ENCODE data around the gene VPS13C.
A peak's percentile ranks its signal among the peaks of the same experiment; 100 is the strongest.

Gene VPS13C

DNA sequence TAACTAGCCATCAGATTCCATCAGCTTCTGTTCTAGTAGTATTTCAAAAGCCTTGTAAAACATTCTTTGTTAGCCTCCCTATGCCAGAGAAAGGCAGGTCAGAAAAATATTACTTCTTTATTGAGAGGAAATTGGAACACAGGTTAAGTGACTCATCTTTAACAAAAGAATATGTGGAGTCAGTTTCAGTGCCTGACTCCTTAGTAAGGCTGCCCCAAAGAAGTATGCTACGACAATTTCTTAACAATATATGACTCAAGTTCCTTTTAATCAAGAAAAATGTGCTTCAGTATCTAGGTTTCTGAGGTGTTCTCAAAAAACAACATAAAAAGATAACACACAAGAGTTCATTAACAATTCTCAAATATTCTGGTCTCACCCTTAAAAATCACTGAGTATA lies 139.2 kb downstream of the VPS13C start:
- DNase-seq = no peak

DNA sequence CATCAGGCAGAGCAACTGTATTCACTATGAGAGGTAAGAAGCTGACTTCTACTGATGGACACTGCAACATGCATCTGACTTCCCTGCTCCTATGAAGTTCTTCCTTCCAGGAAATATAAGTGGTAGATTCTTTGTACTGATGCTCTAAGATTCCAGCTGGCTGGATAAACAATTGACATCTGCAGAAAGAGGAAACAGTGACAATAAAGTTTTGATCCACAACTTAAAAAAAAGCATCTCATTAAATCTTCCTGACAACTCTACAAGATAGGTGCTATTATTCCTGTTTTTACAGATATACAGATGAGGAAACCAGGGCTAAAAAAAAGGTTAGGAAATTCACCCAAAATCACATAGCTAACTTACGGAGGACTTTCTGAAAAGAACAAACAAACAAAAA lies 142.8 kb downstream of the VPS13C start:
- DNase-seq = no peak

DNA sequence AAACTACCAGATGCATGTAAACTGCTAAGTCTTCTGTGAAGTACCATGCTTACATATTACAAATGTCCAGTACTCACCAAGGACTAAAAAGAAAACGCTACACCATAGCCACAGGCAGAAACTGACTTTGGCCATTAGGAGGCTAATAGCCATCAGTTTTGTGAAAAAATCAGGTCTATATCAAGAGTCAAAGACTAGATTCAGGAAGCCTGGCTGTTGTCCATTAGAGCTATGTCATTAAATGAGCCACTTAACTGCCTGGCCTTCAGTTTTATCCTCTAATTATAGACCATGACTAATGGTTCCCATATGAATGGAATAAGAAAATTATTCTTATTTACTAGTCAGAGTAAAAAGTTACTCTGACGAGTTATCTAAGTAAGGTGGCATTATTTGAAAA lies 144.1 kb downstream of the VPS13C start:
- DNase-seq = no peak

DNA sequence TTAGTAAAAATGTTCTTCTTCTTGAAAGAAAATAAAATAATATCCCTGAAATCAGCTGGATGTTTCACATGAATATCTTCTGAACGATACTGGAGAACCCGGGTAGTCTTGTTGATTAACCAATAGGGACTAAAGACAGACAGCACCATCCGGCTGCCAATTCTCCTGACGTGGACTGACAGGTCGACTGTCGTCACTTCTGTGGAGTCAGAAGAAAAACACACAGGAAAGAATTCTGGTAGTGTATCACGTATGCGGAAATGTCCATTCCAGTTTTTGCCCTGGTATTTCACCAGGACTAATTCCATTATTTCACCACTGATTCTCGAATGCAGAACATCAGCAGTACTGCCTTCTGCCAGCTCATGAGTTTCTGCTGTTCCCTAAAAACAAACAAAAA lies 144.6 kb downstream of the VPS13C start:
- DNase-seq = no peak

DNA sequence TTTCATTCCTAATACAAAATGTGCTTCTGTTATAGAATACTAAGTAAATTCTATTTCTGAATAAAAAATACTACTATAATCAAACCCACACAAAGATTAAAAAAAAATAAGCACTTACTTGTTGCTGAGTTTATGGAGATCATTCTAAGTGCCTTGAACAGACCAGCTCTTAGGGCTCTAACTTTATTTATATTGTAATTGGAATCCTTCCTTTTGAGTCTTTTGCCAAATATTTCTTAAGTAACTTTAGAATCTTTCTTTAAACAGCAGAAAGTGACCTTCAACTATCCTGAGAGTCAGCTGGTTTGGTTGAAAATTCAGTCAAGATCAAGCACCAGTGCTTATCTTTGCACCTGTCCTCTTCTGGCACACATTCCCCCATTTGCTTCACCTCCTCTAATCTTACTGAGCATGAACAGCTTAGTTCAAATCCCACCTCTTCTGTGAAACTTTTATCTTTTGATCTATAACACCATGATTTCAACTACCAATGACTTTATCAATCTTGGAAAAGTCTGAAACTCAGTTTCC lies 149.3 kb downstream of the VPS13C start:
- no peak for DNase-seq

DNA sequence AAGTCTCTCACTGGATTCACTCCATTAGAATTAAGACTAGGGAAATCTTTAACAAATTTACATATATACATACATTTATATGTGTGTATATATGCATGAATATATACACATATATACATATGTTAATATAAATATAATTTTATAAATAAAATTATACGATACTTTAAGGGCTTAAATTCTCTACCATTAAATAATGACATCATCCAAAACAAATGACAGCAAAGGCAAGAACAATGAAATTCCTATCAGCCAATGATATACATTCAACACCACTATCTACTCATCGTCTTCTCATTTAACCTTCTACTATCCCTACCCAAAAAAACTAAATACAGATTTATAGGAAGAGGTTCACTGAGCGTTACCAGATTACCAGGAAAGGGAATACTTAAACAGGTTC lies 152.0 kb downstream of the VPS13C start:
- DNase-seq = no peak

DNA sequence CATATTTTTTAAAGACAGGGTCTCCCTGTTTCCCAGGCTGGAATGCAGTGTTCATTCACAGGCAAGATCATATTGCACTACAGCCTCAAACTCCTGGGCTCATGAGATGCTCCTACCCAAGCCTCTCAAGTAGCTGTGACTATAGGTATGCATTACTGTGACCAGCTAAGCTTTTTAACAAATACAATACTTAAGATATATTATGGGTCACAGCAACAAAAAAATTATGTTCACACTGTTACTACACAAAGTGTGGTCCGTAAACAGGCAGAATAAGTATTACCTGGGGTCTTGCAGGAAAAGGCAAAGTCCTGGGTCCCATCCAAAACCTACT lies 152.5 kb downstream of the VPS13C start:
- no peak for DNase-seq

DNA sequence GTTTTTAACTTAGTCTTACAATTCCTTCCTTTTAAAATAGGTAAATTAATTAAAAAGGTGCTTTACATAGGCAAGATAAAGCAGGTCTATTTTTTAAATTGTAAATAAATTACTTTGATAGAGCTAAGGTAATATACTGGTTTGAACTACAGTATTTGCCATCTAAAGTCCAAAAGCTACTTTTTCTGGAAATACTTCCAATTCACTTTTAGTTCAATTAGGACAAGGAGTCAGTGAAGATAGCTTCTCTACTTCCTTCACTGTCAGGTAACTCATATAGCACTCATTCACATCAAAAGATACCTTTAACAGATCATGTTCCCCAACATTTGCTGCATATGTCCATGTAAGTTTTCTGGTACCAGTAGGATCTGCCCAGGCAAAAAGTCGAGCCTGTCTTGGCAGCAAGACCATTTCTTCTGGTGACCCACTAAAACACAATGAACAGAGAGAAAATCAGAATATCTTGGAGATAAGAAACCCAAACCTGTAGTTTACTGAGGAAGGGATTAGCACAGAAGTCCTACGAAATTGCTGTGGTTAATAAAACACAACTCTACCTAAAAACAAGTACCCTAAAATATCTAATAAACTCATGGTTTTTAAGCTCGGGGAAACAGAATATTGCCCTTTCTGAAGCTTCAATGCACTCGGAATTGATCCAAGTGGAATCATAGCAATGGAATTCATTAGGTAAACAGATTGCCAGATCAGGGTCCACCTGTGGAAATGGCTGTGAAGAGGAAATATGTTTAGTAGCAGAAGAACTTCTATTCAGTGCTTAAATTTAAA lies 153.1 kb downstream of the VPS13C start:
- DNase-seq = no peak

DNA sequence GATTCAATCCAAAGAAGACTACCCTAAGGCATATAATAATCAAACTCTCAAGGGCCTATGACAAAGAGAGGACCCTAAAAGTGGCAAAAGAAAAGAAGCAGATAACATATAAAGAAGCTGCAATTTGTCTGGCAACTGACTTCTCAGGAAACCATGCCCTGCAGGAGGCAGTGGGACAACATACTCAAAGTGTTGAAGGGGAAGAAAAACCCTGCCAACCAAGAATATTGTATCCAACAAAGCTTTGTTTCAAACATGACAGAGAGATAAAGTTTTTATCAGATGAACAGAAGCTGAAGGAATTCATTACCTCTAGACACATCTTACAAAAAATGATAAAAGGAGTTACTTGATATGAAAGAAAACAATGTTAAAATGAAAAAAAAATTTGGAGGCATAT lies 167.1 kb downstream of the VPS13C start:
- no peak for DNase-seq

DNA sequence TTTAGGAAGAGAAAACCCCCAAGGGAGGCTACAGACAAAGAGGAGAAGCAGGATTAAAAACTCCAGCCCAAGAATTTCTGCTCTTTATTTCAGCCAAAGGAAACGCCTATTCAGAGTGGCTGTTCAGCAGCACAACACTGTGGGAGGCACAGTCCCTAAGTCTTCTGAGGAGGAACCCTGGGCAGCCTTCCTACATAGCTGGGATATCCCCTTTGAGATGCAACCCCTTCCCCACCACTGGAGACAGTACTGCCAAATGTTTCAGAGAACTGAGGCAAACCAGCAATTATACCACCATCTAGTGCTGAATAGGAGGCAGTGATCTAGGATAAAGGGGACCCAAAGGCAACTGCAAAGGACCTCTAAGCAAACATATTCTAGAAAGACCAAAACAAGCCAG lies 168.1 kb downstream of the VPS13C start:
- no peak for DNase-seq

DNA sequence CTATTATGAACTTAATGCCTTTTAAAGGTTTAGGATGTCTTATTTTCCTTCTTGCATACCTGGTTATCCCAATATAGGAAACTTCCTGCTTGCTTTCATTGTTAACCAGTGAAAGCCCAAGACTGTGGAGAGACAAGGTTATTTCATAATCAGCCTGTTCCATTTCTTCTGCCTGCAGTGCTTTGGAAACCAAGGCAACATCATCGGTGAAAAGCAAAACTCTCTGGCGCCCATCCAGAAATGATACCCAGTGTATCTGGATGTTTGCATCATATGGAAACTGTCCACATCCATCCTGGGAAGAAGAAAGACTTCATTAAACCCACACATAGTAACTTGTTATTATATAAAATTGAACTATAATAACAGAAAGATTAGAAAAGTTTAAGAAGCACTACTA lies 170.1 kb downstream of the VPS13C start:
- DNase-seq = no peak

DNA sequence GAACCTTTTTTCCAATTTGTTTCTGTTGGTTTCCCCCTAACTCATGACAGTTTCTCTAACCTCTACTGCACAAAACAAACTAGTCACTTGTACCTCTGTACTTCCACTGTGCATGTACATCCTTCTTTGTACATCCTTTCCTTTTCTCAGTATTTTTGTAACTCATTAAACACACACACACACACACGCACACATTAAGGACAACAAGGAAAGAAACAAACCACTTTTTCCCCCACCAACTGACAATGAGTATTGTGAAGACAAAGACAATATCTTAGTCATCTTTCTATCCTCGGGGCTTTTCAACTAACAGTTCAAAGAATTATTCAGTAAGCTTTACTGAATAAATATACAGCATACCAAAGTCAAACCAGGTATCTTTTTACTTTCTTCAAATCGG lies 170.5 kb downstream of the VPS13C start:
- no peak for DNase-seq

DNA sequence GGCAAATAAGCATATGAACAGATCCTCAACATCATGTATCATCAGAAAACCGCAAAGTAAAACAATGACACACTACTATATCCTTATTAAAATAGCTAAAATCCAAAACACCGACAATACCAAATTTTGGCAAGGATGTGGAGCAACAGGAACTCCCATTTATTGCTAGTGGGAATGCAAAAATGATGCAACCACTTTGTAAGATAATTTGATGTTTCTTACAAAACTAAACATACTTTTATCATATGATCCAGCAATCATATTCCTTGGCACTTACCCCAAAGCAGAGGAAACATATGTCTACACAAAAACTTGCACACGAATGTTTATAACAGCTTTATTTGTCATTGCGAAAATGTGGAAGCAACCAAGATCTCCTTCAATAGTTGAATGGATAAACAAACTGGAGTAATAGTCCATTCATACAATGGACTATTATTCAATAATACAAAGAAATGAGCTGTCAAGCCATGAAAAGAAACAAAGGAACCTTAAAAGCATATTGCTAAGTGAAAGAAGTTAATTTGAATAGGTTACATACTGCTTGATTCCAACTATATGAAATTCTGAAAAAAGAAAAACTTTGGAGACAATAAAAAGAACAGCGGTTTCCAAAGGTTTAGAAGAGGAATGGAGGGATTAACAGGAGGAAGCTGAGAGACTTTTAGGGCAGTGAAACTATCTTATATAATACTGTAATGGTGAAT lies 172.0 kb downstream of the VPS13C start:
- no peak for DNase-seq

DNA sequence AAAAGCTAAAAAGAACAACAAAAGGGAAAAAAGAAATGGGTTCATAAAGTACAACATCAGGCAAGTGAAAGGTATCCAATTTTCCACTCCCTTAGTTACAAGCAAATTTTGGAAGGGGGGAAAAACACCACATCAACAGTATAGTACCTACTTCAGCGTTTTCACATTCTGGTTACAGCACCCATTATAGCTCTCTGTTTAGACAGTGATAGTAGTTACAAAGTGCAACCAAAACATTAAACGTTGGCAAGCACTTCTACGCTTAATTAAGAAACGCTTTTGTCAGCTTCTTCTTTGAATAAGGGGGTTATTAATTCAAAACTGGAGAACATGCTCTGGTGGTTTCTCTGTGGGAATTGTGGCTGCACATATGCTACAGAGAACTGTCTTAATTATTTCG lies 180.2 kb downstream of the VPS13C start:
- peak; percentile 55 for DNase-seq

DNA sequence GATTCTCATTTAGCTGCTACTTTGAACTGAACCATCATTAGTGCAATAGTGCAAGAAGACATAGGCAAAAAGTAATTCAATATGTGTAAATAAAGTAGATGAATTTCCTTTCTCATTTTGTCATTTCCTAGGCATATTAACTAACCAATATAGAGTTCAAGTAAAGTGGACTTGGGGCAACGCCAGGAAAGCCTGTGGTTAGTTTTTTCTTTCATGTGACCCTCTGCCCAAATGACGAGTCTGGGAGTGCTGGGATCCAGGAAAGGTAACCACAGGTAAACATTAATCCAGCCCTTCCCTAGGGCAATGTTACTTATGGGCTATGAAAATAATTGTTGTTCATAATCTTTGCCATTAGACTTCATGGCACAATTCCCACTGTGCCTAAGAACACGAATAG lies 181.0 kb downstream of the VPS13C start:
- no peak for DNase-seq

DNA sequence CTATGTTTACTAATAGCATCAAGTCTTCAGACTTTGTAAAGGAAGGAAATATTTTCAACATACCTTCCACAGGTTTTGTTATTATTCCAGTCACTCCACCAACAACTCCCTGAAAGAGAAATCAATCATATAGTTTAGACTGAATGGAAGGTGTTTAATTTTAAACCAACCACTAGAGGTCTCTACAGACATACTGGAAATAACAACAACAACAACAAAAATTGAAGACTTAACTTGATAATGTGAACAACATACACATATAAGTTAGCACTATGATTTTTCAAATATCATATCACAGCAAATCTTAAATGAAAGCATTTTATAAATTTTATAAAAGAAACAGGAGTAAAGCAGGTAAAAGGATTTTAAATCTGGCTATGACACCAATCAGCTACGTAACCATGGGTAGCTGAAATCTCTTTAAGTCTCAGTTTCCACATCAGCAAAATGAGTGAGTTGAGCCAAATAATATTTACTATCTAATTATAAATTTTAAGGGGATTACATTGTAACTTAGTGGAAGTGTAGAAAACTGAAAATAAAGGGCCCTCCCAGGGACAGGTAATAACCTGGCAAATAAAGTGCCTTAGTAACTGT lies 188.2 kb downstream of the VPS13C start:
- no peak for DNase-seq

DNA sequence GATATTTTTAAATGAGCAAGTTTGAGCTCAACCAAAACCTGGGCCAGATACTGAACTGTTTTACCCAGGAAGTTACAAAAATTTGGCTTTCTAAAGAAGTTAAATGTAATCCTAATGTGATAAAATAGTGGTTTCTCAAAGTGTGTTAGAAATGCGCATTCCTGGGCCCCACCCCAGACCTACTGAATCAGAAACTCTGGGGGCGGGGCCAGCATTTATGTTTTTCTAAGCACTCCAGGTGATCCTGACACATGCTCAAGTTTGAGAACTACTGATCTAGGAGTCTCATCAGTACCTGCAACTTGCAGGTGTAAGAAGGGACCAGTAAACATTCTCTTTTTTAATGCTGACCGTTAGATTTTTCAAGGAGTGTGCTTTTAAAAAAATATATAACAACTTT lies 190.6 kb downstream of the VPS13C start:
- DNase-seq = no peak

DNA sequence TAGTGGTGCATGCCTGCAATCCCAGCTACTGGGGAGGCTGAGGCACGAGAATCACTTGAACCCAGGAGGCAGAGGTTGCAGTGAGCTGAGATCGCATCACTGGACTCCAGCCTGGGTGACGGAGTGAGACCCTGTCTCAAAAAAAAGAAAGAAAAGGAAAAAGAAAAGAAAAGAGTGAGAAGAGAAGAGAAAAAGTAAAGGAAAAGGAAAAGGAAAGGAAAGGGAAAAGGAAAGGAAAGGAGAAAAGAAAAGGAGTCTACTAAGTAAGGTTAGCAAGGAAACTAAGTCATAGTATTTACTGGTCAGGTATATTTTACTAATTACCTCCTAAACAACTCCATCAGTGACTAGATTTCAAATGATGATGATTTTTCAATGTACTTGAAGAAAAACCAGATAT lies 198.3 kb downstream of the VPS13C start:
- no peak for DNase-seq

DNA sequence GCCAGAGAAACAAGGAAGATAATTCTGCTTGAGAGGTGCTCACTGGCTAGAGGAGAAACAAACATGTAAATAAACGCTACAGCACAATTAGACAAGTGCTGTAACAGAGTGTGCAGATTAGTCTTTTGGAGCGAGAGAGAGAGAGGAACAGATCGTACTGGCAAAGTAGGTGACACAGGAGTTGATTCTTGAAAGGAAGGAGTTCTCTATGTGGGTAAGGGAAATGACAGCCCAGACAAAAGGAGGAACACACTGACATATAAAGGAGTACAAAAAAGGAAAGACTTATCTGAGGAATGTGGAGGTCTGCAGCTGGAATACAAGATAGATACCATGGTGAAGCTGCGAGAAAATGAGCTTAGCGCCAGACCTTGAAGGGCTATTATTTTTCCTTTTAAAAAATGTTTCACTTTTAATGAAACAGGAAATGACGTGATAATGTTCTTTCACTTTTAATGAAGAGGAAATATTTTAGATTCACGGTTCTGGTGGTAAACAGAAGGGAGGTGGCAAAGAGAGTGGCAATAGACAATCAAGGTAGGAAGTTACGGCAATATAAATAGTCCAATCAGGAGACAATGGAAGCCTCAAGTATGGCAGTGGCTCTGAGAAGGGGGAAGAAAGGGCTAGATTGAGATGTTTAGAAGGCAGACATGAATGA lies 202.9 kb downstream of the VPS13C start:
- DNase-seq = no peak

DNA sequence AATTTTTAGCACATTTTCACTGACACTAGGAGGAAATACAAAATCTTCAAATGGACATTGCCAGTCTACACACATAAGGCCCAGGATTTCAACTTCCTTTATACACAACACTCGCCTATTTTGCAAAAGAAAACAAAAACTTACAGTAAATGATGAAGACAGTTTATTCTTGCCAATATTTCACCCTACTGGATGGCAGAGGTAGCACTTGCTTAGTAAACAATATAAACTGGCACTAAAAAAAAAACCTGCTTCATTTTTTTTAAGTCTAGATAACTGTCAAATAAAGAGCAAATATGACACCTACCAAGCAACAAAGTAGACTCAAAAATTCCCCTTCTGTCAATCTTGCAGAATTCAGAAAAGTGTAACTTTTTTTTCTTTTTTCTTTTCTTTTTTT lies 204.0 kb downstream of the VPS13C start:
- no peak for DNase-seq

DNA sequence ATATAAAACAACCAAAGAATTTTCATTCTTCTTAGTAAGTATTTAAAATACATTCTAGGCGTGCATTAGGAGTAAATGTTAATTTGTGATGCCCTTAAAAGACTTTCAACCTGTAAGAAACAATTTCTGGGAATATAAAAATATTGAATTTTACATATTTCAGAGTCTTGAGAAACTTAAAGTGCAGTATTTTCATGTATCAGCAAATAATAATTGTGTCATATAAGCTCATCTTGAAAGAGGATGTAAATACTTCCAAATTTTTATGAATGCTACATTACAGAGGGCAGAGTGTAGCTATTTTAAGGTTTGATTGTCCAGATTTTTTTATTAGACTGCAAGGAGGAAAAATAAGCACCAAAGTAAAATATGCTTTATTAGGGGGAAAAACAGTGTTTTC lies 207.1 kb downstream of the VPS13C start:
- no peak for DNase-seq

DNA sequence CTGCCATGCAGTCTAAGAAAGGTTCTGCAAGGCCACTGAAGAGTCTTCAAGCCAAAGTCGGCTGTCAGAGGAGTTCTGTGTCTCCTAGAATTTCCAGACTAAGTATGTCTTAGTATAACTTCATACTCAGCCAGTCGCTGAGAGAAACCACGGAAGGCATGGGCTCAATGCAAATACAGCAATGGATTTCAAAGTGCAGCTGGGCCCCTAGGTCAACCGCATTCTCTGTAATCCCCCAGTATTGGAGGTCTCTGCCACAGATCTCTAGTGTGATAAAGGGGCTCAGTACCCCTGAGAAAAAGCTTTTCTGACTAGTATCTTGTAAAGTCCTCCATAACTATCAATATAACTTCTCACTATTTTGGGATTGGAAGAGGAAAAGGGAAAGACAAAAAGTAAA lies 208.3 kb downstream of the VPS13C start:
- DNase-seq = no peak

DNA sequence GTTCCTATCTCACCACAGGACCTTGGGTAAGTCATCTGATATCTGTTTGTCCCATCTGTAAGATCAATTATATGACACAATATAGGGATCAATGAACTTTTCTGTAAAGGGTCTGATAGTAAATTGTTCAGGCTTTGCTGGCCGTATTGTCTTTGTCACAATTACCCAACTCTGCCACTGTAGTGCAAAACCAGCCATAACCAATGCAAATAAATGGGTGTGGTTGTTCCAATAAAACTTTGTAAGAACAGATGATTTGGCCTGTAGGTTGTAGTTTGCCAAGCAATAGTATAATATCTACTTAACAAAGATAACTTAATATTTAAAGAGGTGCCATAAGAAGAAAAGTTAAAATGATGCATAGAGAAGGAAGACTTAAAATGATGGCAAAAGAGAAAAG lies 210.8 kb downstream of the VPS13C start:
- DNase-seq = no peak

DNA sequence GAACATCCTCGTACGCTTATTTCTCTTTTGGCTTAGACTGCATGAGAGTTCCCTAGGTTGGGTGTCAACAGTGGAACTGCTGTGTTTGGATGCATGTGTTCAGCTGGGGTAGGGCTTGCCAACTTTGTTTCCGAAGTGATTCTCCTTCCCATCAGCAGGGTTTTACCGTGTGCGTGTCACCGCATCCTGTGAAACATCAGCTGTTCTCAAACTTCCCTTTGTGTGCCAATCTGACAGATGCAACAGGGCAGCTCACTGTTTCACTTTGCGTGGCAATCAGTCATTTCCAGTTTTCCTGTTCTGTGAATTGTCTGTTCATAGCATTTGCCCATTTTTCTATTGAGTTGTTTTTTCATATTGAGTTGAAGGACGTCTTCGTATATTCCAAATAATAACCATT lies 218.8 kb downstream of the VPS13C start:
- no peak for DNase-seq
